GM12892 (cell line): ENCODE measurements around the gene MXI1.

Source experiments
- POLR2A ChIP-seq: IDR thresholded peaks from 2 replicates; pipeline ENCODE4 v1.6.1; 2011; ENCODE audit warnings: low read depth, low read length, control low read depth
- POLR2AphosphoS5 ChIP-seq: IDR thresholded peaks from 2 replicates; pipeline ENCODE4 v1.6.1; 2011; ENCODE audit warnings: low read depth, low read length, control low read depth

DNA sequence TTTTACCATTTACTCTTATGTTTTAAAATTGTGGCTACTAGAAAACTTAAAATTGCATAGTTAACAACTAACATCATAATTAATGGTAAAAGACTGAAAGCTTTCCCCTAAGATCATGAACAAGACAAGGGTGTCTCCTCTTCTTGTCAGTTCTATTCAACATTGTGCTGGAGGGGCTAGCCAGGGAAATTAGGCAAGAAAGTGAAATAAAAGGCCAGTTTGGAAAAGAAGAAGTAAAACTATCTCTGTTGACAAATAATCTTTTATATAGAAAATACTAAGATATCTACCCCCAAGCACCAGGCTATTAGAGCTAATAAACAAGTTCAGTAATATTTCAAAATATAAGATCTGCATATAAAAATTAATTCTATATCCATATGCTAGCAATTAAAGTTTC, 46.9 kb upstream of the MXI1 start:
- TF ChIP-seq POLR2A: no peak
- no peak for TF ChIP-seq POLR2AphosphoS5
